ENCODE data around the gene ASXL1. TPM values are rescaled to one million over a fixed set of nuclear protein-coding genes. Genes with fewer than 3 reads are reported as not detected.
A peak's percentile ranks its signal among the peaks of the same experiment; 100 is the strongest.
"Not testable (repeated sequence)": the region's sequence is repeated elsewhere in the genome, so short reads cannot be mapped to it uniquely, and the experiment has no call there.

Gene ASXL1
- total RNA-seq, 1 donor = 51.4 TPM

- peak in 1 of 3 donors; percentile 31 for DNase-seq (ENCODE audit: low read depth in 2 of 3, low spot score in 2 of 3)
Measured at GRCh38 chr20:32359633-32360332, 1.7 kb downstream of the ASXL1 start.

GRCh38 chr20:32360333-32360634, 2.2 kb downstream of the ASXL1 start:
- no peak for DNase-seq (ENCODE audit: low read depth in 2 of 3, low spot score in 2 of 3)

- no peak for DNase-seq (ENCODE audit: low read depth in 2 of 3, low spot score in 2 of 3)
Measured at GRCh38 chr20:32362901-32363364, 4.8 kb downstream of the ASXL1 start.

GRCh38 chr20:32363492-32363891, 5.4 kb downstream of the ASXL1 start:
- DNase-seq (ENCODE audit: low read depth in 2 of 3, low spot score in 2 of 3) = no peak

- DNase-seq (ENCODE audit: low read depth in 2 of 3, low spot score in 2 of 3) = no peak
Measured at GRCh38 chr20:32364554-32365208, 6.5 kb downstream of the ASXL1 start.

- DNase-seq (ENCODE audit: low read depth in 2 of 3, low spot score in 2 of 3) = no peak
Measured at GRCh38 chr20:32365564-32365963, 7.4 kb downstream of the ASXL1 start.

GRCh38 chr20:32366380-32366779, 8.2 kb downstream of the ASXL1 start:
- no peak for DNase-seq (ENCODE audit: low read depth in 2 of 3, low spot score in 2 of 3)

- DNase-seq (ENCODE audit: low read depth in 2 of 3, low spot score in 2 of 3) = no peak
Measured at GRCh38 chr20:32368323-32368722, 10.2 kb downstream of the ASXL1 start.

GRCh38 chr20:32368925-32369324, 10.8 kb downstream of the ASXL1 start:
- peak in 1 of 3 donors; percentile 20 for DNase-seq (ENCODE audit: low read depth in 2 of 3, low spot score in 2 of 3)

GRCh38 chr20:32370897-32371296, 12.8 kb downstream of the ASXL1 start:
- no peak for DNase-seq (ENCODE audit: low read depth in 2 of 3, low spot score in 2 of 3)

GRCh38 chr20:32378461-32378860, 20.3 kb downstream of the ASXL1 start:
- no peak for DNase-seq (ENCODE audit: low read depth in 2 of 3, low spot score in 2 of 3)

GRCh38 chr20:32380037-32380436, 21.9 kb downstream of the ASXL1 start:
- not testable (repeated sequence) for DNase-seq (ENCODE audit: low read depth in 2 of 3, low spot score in 2 of 3)

GRCh38 chr20:32380745-32381144, 22.6 kb downstream of the ASXL1 start:
- no peak for DNase-seq (ENCODE audit: low read depth in 2 of 3, low spot score in 2 of 3)

GRCh38 chr20:32382102-32382950, 24.2 kb downstream of the ASXL1 start:
- DNase-seq (ENCODE audit: low read depth in 2 of 3, low spot score in 2 of 3) = no peak

GRCh38 chr20:32383441-32383840, 25.3 kb downstream of the ASXL1 start:
- not testable (repeated sequence) for DNase-seq (ENCODE audit: low read depth in 2 of 3, low spot score in 2 of 3)

- no peak for DNase-seq (ENCODE audit: low read depth in 2 of 3, low spot score in 2 of 3)
Measured at GRCh38 chr20:32385541-32385940, 27.4 kb downstream of the ASXL1 start.

GRCh38 chr20:32386091-32386490, 28.0 kb downstream of the ASXL1 start:
- no peak for DNase-seq (ENCODE audit: low read depth in 2 of 3, low spot score in 2 of 3)

GRCh38 chr20:32387252-32387651, 29.1 kb downstream of the ASXL1 start:
- DNase-seq (ENCODE audit: low read depth in 2 of 3, low spot score in 2 of 3) = peak; percentile 19 to 81 (median 50)

GRCh38 chr20:32391003-32391402, 32.9 kb downstream of the ASXL1 start:
- DNase-seq (ENCODE audit: low read depth in 2 of 3, low spot score in 2 of 3) = peak in 2 of 3 donors; percentile 31 to 52

GRCh38 chr20:32395066-32395465, 36.9 kb downstream of the ASXL1 start:
- peak in 1 of 3 donors; percentile 31 for DNase-seq (ENCODE audit: low read depth in 2 of 3, low spot score in 2 of 3)

- no peak for DNase-seq (ENCODE audit: low read depth in 2 of 3, low spot score in 2 of 3)
Measured at GRCh38 chr20:32396646-32397160, 38.6 kb downstream of the ASXL1 start.

Data from hematopoietic multipotent progenitor cell (in vitro differentiated cells).